ENCODE results near the gene LRIT2. TPM values are rescaled to one million over a fixed set of nuclear protein-coding genes. Genes with fewer than 3 reads are reported as not detected.

Gene LRIT2
- not detected for total RNA-seq

GRCh38 chr10:84225427-84226173 is at the start of gene LRIT2:
Gene LRIT2, minus strand, starts transcription at chr10:84225544. Its CDS starts 24 bp downstream, at chr10:84225520.

GRCh38 chr10:84244651-84245270 is 19.4 kb upstream of the LRIT2 start, which contains the start of gene RGR:
Gene RGR, plus strand, starts transcription at chr10:84245053. Its CDS starts 38 bp downstream, at chr10:84245091.

GRCh38 chr10:84241185-84241790 is 15.9 kb upstream of the LRIT2 start, which contains the start of gene LRIT1:
Gene LRIT1, minus strand, starts transcription at chr10:84241546. Its CDS starts 107 bp downstream, at chr10:84241439.

GRCh38 chr10:84194424-84195043 is 30.8 kb downstream of the LRIT2 start, which contains the start of gene CDHR1:
Gene CDHR1, plus strand, starts transcription at chr10:84194537. Its CDS starts 224 bp downstream, at chr10:84194761.

GRCh38 chr10:84173501-84173929 is 51.8 kb downstream of the LRIT2 start, which contains the start of gene GPR15LG:
Gene GPR15LG, plus strand, starts transcription at chr10:84173801. Its CDS starts 51 bp downstream, at chr10:84173852.

Other genes starting within 250 kb of the LRIT2 start
- 100 to 1,000 TPM; 104 to 106 TPM for gene GHITM, start 86.0 kb downstream of the LRIT2 start, total RNA-seq
- gene GPR15LG, start 51.7 kb downstream of the LRIT2 start, total RNA-seq: not detected
- gene CDHR1, start 31.0 kb downstream of the LRIT2 start, total RNA-seq: under 1 TPM; 0.30 to 0.41 TPM
- not detected for gene LRIT1, start 16.0 kb upstream of the LRIT2 start, total RNA-seq
- not detected for gene RGR, start 19.5 kb upstream of the LRIT2 start, total RNA-seq
- gene CCSER2, start 103.0 kb upstream of the LRIT2 start, total RNA-seq: 10 to 100 TPM; 84.4 to 85.1 TPM

Measured in activated naive CD4-positive, alpha-beta T cell treated with anti-CD3 and anti-CD28 coated beads, Interleukin-2, amount 10 ng/mL, durations not matched to agents 5 hours and 36 hours (primary cell).